Measurements from ENCODE around the gene PJVK. TPM values are rescaled to one million over a fixed set of nuclear protein-coding genes. Genes with fewer than 3 reads are reported as not detected.
"Not testable (repeated sequence)": the region's sequence is repeated elsewhere in the genome, so short reads cannot be mapped to it uniquely, and the experiment has no call there.

PJVK gene
- total and polyA plus RNA-seq, 7 experiments from 2014 or later: 0.44 to 6.3 (median 3.1) TPM

- Mint-ChIP-seq H3K27ac (peak overlapping the region in 2 of 9 donors; percentile 12 to 13), H3K4me3 (peak overlapping the region in 2 of 10 donors; percentile 15 to 35), H3K4me1 (peaks cover 5 to 49% (median 23%) of the 10 kb centered on the region in 7 donors), H3K27me3 (peaks cover 0 to 3% (median 0%) of the 10 kb centered on the region in 5 donors), H3K36me3 (peaks cover 0 to 1% (median 0%) of the 10 kb centered on the region in 5 donors), H3K9me3 (no peaks in the 10 kb centered on the region)
- Histone ChIP-seq H3K36me3 (ENCODE audit: control insufficient read depth in 2 of 3, insufficient read depth in 3 of 3, low read length in 3 of 3) (no peaks in the 10 kb centered on the region), H3K27me3 (ENCODE audit: control insufficient read depth in 2 of 2, insufficient read depth in 2 of 2, low read length in 2 of 2) (no peaks in the 10 kb centered on the region), H3K27ac (ENCODE audit: low read depth, low read length) (no peak overlapping the region), H3K4me3 (ENCODE audit: low read length) (no peak overlapping the region), H3K9me3 (ENCODE audit: control insufficient read depth in 2 of 3, low read length in 3 of 3) (no peaks in the 10 kb centered on the region), H3K4me1 (ENCODE audit: control insufficient read depth in 2 of 2, insufficient read depth in 2 of 2, low read length in 2 of 2) (peaks cover 6 to 7% of the 10 kb centered on the region in 2 donors)
- ChIA-PET CTCF (interaction anchor here (0.6 to 5.3 kb wide), 2 partner anchors 9 to 16 kb away, joined by 4 to 37 read pairs; no protein-coding TSS in a partner anchor), POLR2A (interaction anchor here (0.8 kb wide), 1 partner anchor 214 kb away, joined by 3 read pairs; no protein-coding TSS in a partner anchor)
- ATAC-seq (no peak), DNase-seq (no peak)
- intact Hi-C loops (cut with micrococcal nuclease): loop anchor here (2.0 to 10.0 kb wide), 5 partner anchors 217 to 1595 kb away; partner anchors contain the start of genes CWC22 (in 1 of the 2) and OSBPL6 (in 1 of the 2)
Measured at GRCh38 chr2:178412047-178412446, 39.1 kb upstream of the PJVK start.

- intact Hi-C loops (cut with micrococcal nuclease): loop anchor here (2.0 to 10.0 kb wide), 5 partner anchors 218 to 1595 kb away; partner anchors contain the start of genes CWC22 (in 1 of the 2) and OSBPL6 (in 1 of the 2)
- H3K4me3 Mint-ChIP-seq: peak overlapping the region in 8 of 10 donors; percentile 14 to 95 (median 89)
Measured at GRCh38 chr2:178412453-178412852, 38.7 kb upstream of the PJVK start.

DNA sequence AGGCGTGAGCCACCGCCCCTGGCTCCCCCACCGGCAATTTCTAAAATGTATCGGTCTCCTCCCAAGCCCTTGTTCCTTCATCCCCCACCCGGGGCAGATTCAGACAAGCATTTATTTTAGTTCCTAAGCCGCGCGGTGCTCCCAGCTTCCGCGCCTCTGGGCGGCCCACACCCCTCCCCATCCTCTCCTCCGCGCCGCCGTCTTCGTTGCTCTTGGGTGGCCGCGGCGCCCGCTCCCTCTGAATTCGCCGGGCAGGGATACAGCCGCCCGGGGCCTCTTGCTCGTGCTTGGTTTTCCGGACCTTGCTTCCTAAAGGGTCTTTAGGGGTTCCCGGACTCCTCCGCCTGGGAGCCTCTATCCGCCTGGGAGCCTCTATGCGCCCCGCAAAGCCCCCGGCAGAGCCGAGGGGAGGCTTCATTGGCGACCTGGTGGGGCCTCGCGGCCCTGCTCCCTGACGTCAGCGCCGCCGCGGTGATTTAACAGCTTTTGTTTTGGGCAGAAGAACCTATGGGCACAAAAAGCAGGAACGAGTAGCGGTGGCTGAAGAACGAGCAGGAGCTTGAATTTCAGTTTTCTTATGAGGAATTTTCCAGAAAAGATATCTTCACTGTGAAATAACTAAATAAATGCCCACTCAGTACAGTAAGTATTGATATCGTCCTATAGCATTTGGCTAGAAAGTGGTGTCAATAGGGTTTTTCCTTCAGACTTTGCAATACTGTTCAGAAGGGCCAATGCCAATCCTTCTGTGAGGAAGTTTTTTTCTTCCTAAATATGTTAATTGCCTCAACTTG, 37.5 kb upstream of the PJVK start:
- H3K9me3 Mint-ChIP-seq: no peaks in the 10 kb centered on the region
- intact Hi-C loops (cut with micrococcal nuclease): loop anchor here (1.0 to 10.0 kb wide), 12 partner anchors 9 to 1594 kb away; partner anchors contain the start of genes FKBP7 (in 2 of the 2), RBM45 (in 2 of the 2), CWC22 (in 1 of the 2) and OSBPL6 (in 1 of the 2)
- POLR2A ChIA-PET: interaction anchor here (1.0 to 2.7 kb wide), 4 partner anchors 9 to 109 kb away, joined by 3 to 31 read pairs (median 4); partner anchors contain the start of genes PJVK and PRKRA
- Histone ChIP-seq H3K27ac (ENCODE audit: low read depth, low read length) (peak overlapping the region; percentile 72), H3K36me3 (ENCODE audit: control insufficient read depth in 2 of 3, insufficient read depth in 3 of 3, low read length in 3 of 3) (no peaks in the 10 kb centered on the region), H3K4me1 (ENCODE audit: control insufficient read depth in 2 of 2, insufficient read depth in 2 of 2, low read length in 2 of 2) (peaks cover 6 to 7% of the 10 kb centered on the region in 2 donors), H3K27me3 (ENCODE audit: control insufficient read depth in 2 of 2, insufficient read depth in 2 of 2, low read length in 2 of 2) (no peaks in the 10 kb centered on the region), H3K4me3 (ENCODE audit: low read length) (peak overlapping the region; percentile 53), H3K9me3 (ENCODE audit: control insufficient read depth in 2 of 3, low read length in 3 of 3) (no peaks in the 10 kb centered on the region)
- peak overlapping the region; percentile 83 to 98 (median 90) for H3K4me3 Mint-ChIP-seq
- peaks cover 5 to 56% (median 23%) of the 10 kb centered on the region in 7 donors for H3K4me1 Mint-ChIP-seq
- DNase-seq (peak; percentile 57 to 75 (median 69)), ATAC-seq (peak; percentile 85)
- CTCF ChIA-PET: interaction anchor here (0.6 to 5.3 kb wide), 7 partner anchors 9 to 302 kb away, joined by 3 to 37 read pairs (median 4); partner anchors contain the start of gene RBM45
- peaks cover 0 to 1% (median 0%) of the 10 kb centered on the region in 5 donors for H3K36me3 Mint-ChIP-seq
- peaks cover 0 to 3% (median 0%) of the 10 kb centered on the region in 5 donors for H3K27me3 Mint-ChIP-seq
- H3K27ac Mint-ChIP-seq: peak overlapping the region; percentile 85 to 99 (median 94)

More at GRCh38 chr2:178412453-178412852, 38.7 kb upstream of the PJVK start:
- CTCF ChIA-PET: interaction anchor here (0.6 to 5.3 kb wide), 3 partner anchors 9 to 301 kb away, joined by 3 to 37 read pairs (median 4); partner anchors contain the start of gene RBM45
- not testable (repeated sequence) for H3K27me3 ChIP-seq (ENCODE audit: control insufficient read depth in 2 of 2, insufficient read depth in 2 of 2, low read length in 2 of 2); H3K9me3 ChIP-seq (ENCODE audit: control insufficient read depth in 2 of 3, low read length in 3 of 3); H3K27me3 Mint-ChIP-seq; H3K36me3 Mint-ChIP-seq; H3K27ac ChIP-seq (ENCODE audit: low read depth, low read length); H3K9me3 Mint-ChIP-seq; H3K36me3 ChIP-seq (ENCODE audit: control insufficient read depth in 2 of 3, insufficient read depth in 3 of 3, low read length in 3 of 3); H3K4me1 ChIP-seq (ENCODE audit: control insufficient read depth in 2 of 2, insufficient read depth in 2 of 2, low read length in 2 of 2); DNase-seq; H3K4me3 ChIP-seq (ENCODE audit: low read length); ATAC-seq
- Mint-ChIP-seq H3K27ac (peak overlapping the region in 3 of 9 donors; percentile 95 to 99 (median 98)), H3K4me1 (peaks cover 5 to 51% (median 23%) of the 10 kb centered on the region in 7 donors)
- POLR2A ChIA-PET: interaction anchor here (0.8 to 2.7 kb wide), 2 partner anchors 38 to 214 kb away, joined by 3 to 31 read pairs; partner anchors contain the start of genes PJVK and PRKRA

DNA sequence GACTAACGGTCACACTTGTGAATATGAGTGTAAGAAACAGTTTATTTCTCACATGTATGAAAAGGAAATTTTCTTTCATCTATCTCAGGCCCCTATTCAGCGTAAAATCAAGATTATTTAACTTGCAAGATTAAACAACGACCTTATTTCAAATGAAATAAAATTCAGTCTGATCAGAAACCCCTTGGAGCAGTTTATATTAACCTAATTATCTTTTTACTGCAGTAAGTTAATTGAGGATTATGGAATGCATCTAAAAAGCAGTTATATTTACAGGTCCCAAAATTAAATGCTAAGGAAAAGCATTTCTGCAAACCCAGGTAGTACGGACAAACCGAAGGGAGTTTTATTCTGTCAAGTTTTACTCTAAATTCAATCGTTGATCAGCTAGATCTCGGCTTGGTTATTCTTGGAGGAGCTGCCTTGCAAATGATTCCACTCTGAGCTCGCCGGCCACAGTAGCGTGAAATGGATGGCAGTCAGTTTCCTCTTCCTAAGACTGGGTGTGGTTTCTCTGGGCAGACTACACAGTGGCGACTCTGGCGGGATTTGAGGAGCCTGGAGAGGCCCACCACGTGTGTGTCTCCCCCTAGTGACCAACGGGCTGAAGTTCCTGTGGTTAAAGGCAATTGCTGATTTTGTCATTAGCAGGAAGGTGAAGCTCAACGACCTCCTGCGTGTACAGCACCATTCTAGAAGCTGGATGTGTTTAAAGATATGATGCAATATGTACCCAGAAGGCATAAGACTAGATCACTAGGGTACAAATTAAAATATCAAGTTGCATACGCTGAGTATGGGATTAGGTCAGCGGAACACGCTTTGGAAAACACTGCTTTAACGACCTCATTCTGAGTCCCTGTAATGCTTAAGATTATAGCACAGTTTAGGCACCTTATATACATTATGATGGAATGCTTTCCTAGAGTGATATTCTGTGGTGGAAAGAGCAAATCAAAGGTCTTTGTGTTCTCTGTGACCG, 36.6 kb upstream of the PJVK start:
- ATAC-seq (peak; percentile 86), DNase-seq (peak; percentile 50 to 77 (median 64))
- Mint-ChIP-seq H3K4me3 (peak overlapping the region; percentile 83 to 98 (median 90)), H3K4me1 (peaks cover 5 to 58% (median 23%) of the 10 kb centered on the region in 7 donors), H3K36me3 (peaks cover 0 to 3% (median 0%) of the 10 kb centered on the region in 5 donors), H3K9me3 (no peaks in the 10 kb centered on the region), H3K27ac (peak overlapping the region; percentile 85 to 99 (median 94)), H3K27me3 (peaks cover 0 to 3% (median 0%) of the 10 kb centered on the region in 5 donors)
- peak overlapping the region; percentile 53 for H3K4me3 ChIP-seq (ENCODE audit: low read length)
- no peaks in the 10 kb centered on the region for H3K27me3 ChIP-seq (ENCODE audit: control insufficient read depth in 2 of 2, insufficient read depth in 2 of 2, low read length in 2 of 2)
- H3K9me3 ChIP-seq (ENCODE audit: control insufficient read depth in 2 of 3, low read length in 3 of 3): no peaks in the 10 kb centered on the region
- CTCF ChIA-PET: interaction anchor here (0.6 to 5.3 kb wide), 13 partner anchors 9 to 1203 kb away, joined by 3 to 37 read pairs (median 4); partner anchors contain the start of genes PJVK and PRKRA
- POLR2A ChIA-PET: interaction anchor here (1.1 to 2.7 kb wide), 4 partner anchors 29 to 302 kb away, joined by 3 to 31 read pairs (median 4); partner anchors contain the start of genes PJVK, PRKRA and RBM45
- no peaks in the 10 kb centered on the region for H3K36me3 ChIP-seq (ENCODE audit: control insufficient read depth in 2 of 3, insufficient read depth in 3 of 3, low read length in 3 of 3)
- intact Hi-C loops (cut with micrococcal nuclease): loop anchor here (1.0 to 10.0 kb wide), 10 partner anchors 10 to 1593 kb away; partner anchors contain the start of genes RBM45 (in 2 of the 2), CWC22 (in 1 of the 2) and OSBPL6 (in 1 of the 2)
- peaks cover 6 to 7% of the 10 kb centered on the region in 2 donors for H3K4me1 ChIP-seq (ENCODE audit: control insufficient read depth in 2 of 2, insufficient read depth in 2 of 2, low read length in 2 of 2)
- H3K27ac ChIP-seq (ENCODE audit: low read depth, low read length): peak overlapping the region; percentile 72

DNA sequence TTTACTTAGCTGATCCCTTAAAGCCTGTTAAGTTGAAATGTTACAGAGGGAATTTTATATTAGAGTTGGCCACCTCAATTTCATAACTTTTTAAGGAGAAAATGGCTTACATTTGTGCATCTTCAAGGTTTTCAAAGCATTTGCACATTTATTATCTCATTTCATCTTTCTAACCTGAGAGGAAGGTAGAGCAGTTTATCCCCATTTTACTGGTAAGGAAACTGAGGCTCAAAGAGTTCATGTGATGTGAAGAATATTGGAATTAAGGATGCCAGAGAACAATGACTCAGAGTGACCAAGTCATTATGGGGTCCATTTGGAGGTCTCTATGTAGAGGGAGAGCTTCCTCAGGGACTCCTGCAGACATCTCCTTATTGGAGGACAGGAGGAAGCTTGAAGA, 35.2 kb upstream of the PJVK start:
- intact Hi-C loops (cut with micrococcal nuclease): loop anchor here in 1 of 2 donors (10.0 kb wide), 1 partner anchor 221 kb away; the partner anchor contains the start of gene OSBPL6
- CTCF ChIA-PET: interaction anchor here (5.3 kb wide), 1 partner anchor 20 kb away, joined by 37 read pairs; no protein-coding TSS in a partner anchor
- DNase-seq: no peak

More for the DNA sequence above, 35.2 kb upstream of the PJVK start:
- H3K27ac Mint-ChIP-seq: no peak overlapping the region
- Histone ChIP-seq H3K27ac (ENCODE audit: low read depth, low read length) (no peak overlapping the region), H3K9me3 (ENCODE audit: control insufficient read depth in 2 of 3, low read length in 3 of 3) (no peaks in the 10 kb centered on the region), H3K36me3 (ENCODE audit: control insufficient read depth in 2 of 3, insufficient read depth in 3 of 3, low read length in 3 of 3) (no peaks in the 10 kb centered on the region), H3K27me3 (ENCODE audit: control insufficient read depth in 2 of 2, insufficient read depth in 2 of 2, low read length in 2 of 2) (no peaks in the 10 kb centered on the region), H3K4me1 (ENCODE audit: control insufficient read depth in 2 of 2, insufficient read depth in 2 of 2, low read length in 2 of 2) (peaks cover 6 to 7% of the 10 kb centered on the region in 2 donors), H3K4me3 (ENCODE audit: low read length) (no peak overlapping the region)
- ATAC-seq: no peak
- peaks cover 0 to 8% (median 0%) of the 10 kb centered on the region in 5 donors for H3K36me3 Mint-ChIP-seq
- no peaks in the 10 kb centered on the region for H3K27me3 Mint-ChIP-seq
- POLR2A ChIA-PET: interaction anchor here (1.0 kb wide), 1 partner anchor 35 kb away, joined by 3 read pairs; the partner anchor contains the start of genes PJVK and PRKRA
- H3K4me1 Mint-ChIP-seq: peaks cover 5 to 61% (median 23%) of the 10 kb centered on the region in 7 donors
- no peak overlapping the region for H3K4me3 Mint-ChIP-seq
- no peaks in the 10 kb centered on the region for H3K9me3 Mint-ChIP-seq
